Omental fat pad (tissue), 4 donors: ENCODE data around the gene TMEM161A. TPM values are rescaled to one million over a fixed set of nuclear protein-coding genes. Genes with fewer than 3 reads are reported as not detected.

Experiments used
- ATAC-seq: fragments of 150-250 bp; one replicate; pipeline ENCODE4 v1.9.1; 2016; ENCODE audit warnings: mild to moderate bottlenecking, moderate library complexity; ENCODE audit not compliant: low FRiP score
- DNase-seq: peaks from one replicate; pipeline ENCODE4 v3.0.0-alpha.2; 2019; ENCODE audit warnings: low spot score
- CTCF ChIP-seq, 3 donors: fragments of 450-650 bp; IDR thresholded peaks; one replicate each; pipeline ENCODE4 v1.5.1; 2016 to 2017; ENCODE audit warnings: antibody characterized with exemption in 3 of 3, mild to moderate bottlenecking in 3 of 3, moderate library complexity in 2 of 3
- total RNA-seq, 4 donors: library from RNA; depleted of rRNA; stranded (reverse); fragments of >200 nt; gene quantifications; one replicate each; pipeline ENCODE4 v1.1.0, GENCODE V29; 2016

Gene TMEM161A
- total RNA-seq, 4 donors from 2014 or later, result 12.0 to 16.8 (median 15.8) TPM

- ATAC-seq, result no peak
- TF ChIP-seq CTCF (IDR thresholded peaks at IDR 0.05), result no peak
- no peak for DNase-seq
Observed at GRCh38 chr19:19165396-19165795, 27.1 kb upstream of the TMEM161A start.

GRCh38 chr19:19162495-19162894 is 24.2 kb upstream of the TMEM161A start:
- TF ChIP-seq CTCF (IDR thresholded peaks at IDR 0.05), result no peak
- DNase-seq, result no peak
- peak; percentile 8 for ATAC-seq

GRCh38 chr19:19160461-19161035 is 22.3 kb upstream of the TMEM161A start:
- ATAC-seq, result no peak
- DNase-seq, result no peak
- TF ChIP-seq CTCF (IDR thresholded peaks at IDR 0.05), result no peak

- no peak for TF ChIP-seq CTCF (IDR thresholded peaks at IDR 0.05)
Observed at GRCh38 chr19:19159534-19159933, 21.3 kb upstream of the TMEM161A start.

GRCh38 chr19:19157808-19158207 is 19.5 kb upstream of the TMEM161A start:
- DNase-seq (no peak), ATAC-seq (no peak)
- no peak for TF ChIP-seq CTCF (IDR thresholded peaks at IDR 0.05)

More at GRCh38 chr19:19159534-19159933, 21.3 kb upstream of the TMEM161A start:
- ATAC-seq (no peak), DNase-seq (no peak)

- no peak for ATAC-seq
Observed at GRCh38 chr19:19155495-19156219, 17.4 kb upstream of the TMEM161A start.

More at GRCh38 chr19:19155495-19156219, 17.4 kb upstream of the TMEM161A start:
- TF ChIP-seq CTCF (IDR thresholded peaks at IDR 0.05), result no peak
- DNase-seq, result no peak
